HCT116 (cell line): ENCODE measurements around the gene HSD17B7. TPM values are rescaled to one million over a fixed set of nuclear protein-coding genes. Genes with fewer than 3 reads are reported as not detected.
"Not testable (repeated sequence)": the region's sequence is repeated elsewhere in the genome, so short reads cannot be mapped to it uniquely, and the experiment has no call there.

Experiments used
- ATAC-seq: fragments of 200-7000 bp; cut with Tn5 transposase; 2 replicates; pipeline ENCODE4 v1.9.1; 2020; ENCODE audit warnings: mild to moderate bottlenecking, moderate library complexity
- BruUV-seq: library from RNA; stranded (reverse); fragments of 400-500 nt; replicated peaks from 2 replicates; lab custom pipeline; 2021; lab: Mats Ljungman, UMichigan
- CTCF ChIA-PET: fragments of 300-600 bp; sonication (Branson Sonifier 250); formaldehyde crosslinking; loops from one replicate; lab custom pipeline; 2021; ENCODE audit warnings: antibody characterized with exemption; lab: Charles Lee
- POLR2A ChIA-PET: fragments of 300-600, 350-600 bp; sonication (Branson Sonifier 250); formaldehyde crosslinking; loops from one replicate; lab custom pipeline; 2021; ENCODE audit warnings: antibody characterized with exemption; lab: Charles Lee
- RAD21 ChIA-PET, 2 experiments: fragments of 300-600 bp; sonication (Branson Sonifier 250); formaldehyde crosslinking; loops; one replicate each; lab custom pipeline; 2023; ENCODE audit warnings: low total read pairs in 2 of 2; ENCODE audit not compliant: uncharacterized antibody in 2 of 2, unreplicated experiment in 2 of 2, low non-redundant PET in 1 of 2; lab: Charles Lee
- DNase-seq: peaks from one replicate; pipeline ENCODE4 v3.0.0-alpha.2; 2010; ENCODE audit warnings: low read depth, low spot score
- H2AFZ ChIP-seq: fragments of 200-600 bp; shearing (Covaris generic), sonication (generic); 2 replicates; pipeline ENCODE4 v1.6.1; 2017; ENCODE audit warnings: low read depth, mixed run types, mixed read lengths, antibody characterized with exemption, low read length; ENCODE audit not compliant: poor library complexity, severe bottlenecking
- H3K27ac ChIP-seq: 2 replicates; pipeline ENCODE4 v1.5.1; 2012; ENCODE audit warnings: low read depth, low read length
- H3K27me3 ChIP-seq: fragments of 200-600 bp; sonication (generic); 2 replicates; pipeline ENCODE4 v1.6.1; 2016; ENCODE audit warnings: mixed run types, low read length, mixed read lengths; ENCODE audit not compliant: insufficient read depth
- H3K36me3 ChIP-seq, 2 experiments: fragments of 200-500 bp in 1 of 2; fragments of 200-600 bp in 1 of 2; sonication (Bioruptor generic) in 1 of 2; sonication (generic) in 1 of 2; 2 replicates each; pipeline versions ENCODE4 v1.5.1 to v1.6.1; 2014 to 2016; ENCODE audit warnings: low read length in 2 of 2, inconsistent platforms in 1 of 2, mixed read lengths in 1 of 2, mixed run types in 1 of 2; ENCODE audit not compliant: insufficient read depth in 2 of 2, control insufficient read depth in 1 of 2
- H3K4me1 ChIP-seq, 2 experiments: fragments of 200-600 bp in 1 of 2; sonication (generic) in 1 of 2; 2 replicates each; pipeline versions ENCODE4 v1.5.1 to v1.6.1; 2012 to 2017; ENCODE audit warnings: low read length in 2 of 2, inconsistent platforms in 1 of 2, mild to moderate bottlenecking in 1 of 2, mixed read lengths in 1 of 2, mixed run types in 1 of 2, moderate library complexity in 1 of 2; ENCODE audit not compliant: insufficient read depth in 2 of 2, control insufficient read depth in 1 of 2
- H3K4me2 ChIP-seq: fragments of 200-600 bp; sonication (generic); 2 replicates; pipeline ENCODE4 v1.6.1; 2017; ENCODE audit warnings: mixed run types, low read length, mixed read lengths
- H3K4me3 ChIP-seq, 2 experiments: fragments of 200-600 bp in 1 of 2; sonication (generic) in 1 of 2; replicated peaks in 1 of 2; 2 replicates each; pipeline ENCODE4 v1.5.1; 2011 to 2016; ENCODE audit warnings: low read length in 2 of 2, control low read depth in 1 of 2, low read depth in 1 of 2, mild to moderate bottlenecking in 1 of 2, mixed read lengths in 1 of 2, mixed run types in 1 of 2
- H3K79me2 ChIP-seq: fragments of 200-600 bp; sonication (generic); 2 replicates; pipeline ENCODE4 v1.6.1; 2017; ENCODE audit warnings: mild to moderate bottlenecking, mixed run types, low read length, moderate library complexity, mixed read lengths; ENCODE audit not compliant: insufficient read depth
- H3K9ac ChIP-seq: fragments of 200-600 bp; sonication (generic); 2 replicates; pipeline ENCODE4 v1.6.1; 2016; ENCODE audit warnings: low read length, mixed read lengths
- H3K9me2 ChIP-seq: fragments of 200-600 bp; sonication (generic), shearing (Covaris generic); 2 replicates; pipeline ENCODE4 v1.6.1; 2017; ENCODE audit warnings: mixed run types, mild to moderate bottlenecking, moderate library complexity; ENCODE audit not compliant: insufficient read depth
- H3K9me3 ChIP-seq, 2 experiments: fragments of 200-500 bp in 1 of 2; fragments of 200-600 bp in 1 of 2; sonication (Bioruptor generic) in 1 of 2; sonication (generic) in 1 of 2; 2 replicates each; pipeline ENCODE4 v1.6.1; 2014 to 2017; ENCODE audit warnings: low read length in 2 of 2, mixed read lengths in 2 of 2, inconsistent platforms in 1 of 2, low read depth in 1 of 2, mild to moderate bottlenecking in 1 of 2, mixed run types in 1 of 2, moderate library complexity in 1 of 2; ENCODE audit not compliant: control insufficient read depth in 1 of 2, insufficient read depth in 1 of 2
- H4K20me1 ChIP-seq: fragments of 200-600 bp; sonication (generic), shearing (Covaris generic); 2 replicates; pipeline ENCODE4 v1.6.1; 2017; ENCODE audit warnings: mixed run types, mild to moderate bottlenecking, moderate library complexity; ENCODE audit not compliant: insufficient read depth
- intact Hi-C: fragments of 100-400 bp; cut with micrococcal nuclease; formaldehyde crosslinking; loops from 2 replicates; pipeline ENCODE4 v1.10.0; 2022
- total RNA-seq: library from RNA; stranded (reverse); gene quantifications from one replicate; pipeline ENCODE4 v1.2.1, GENCODE V29; 2021; ENCODE audit not compliant: unreplicated experiment

The HSD17B7 gene
- total RNA-seq, 1 experiment from 2014 or later: 22.6 TPM

- intact Hi-C loops, ATAC-seq, H2AFZ ChIP-seq, BruUV-seq, H3K79me2 ChIP-seq, H3K36me3 ChIP-seq, DNase-seq, H4K20me1 ChIP-seq, H3K9me2 ChIP-seq, CTCF ChIA-PET, H3K4me2 ChIP-seq, POLR2A ChIA-PET, H3K4me3 ChIP-seq, H3K9ac ChIP-seq, RAD21 ChIA-PET, H3K27ac ChIP-seq, H3K9me3 ChIP-seq, H3K27me3 ChIP-seq: not testable (repeated sequence)
- peaks cover 0 to 10% of the 10 kb centered on the region in 2 experiments; a peak in 3 of 4 replicates for H3K4me1 ChIP-seq
Measured at GRCh38 chr1:162818136-162818535, 27.6 kb downstream of the HSD17B7 start.

GRCh38 chr1:162818666-162819065, 28.2 kb downstream of the HSD17B7 start:
- CTCF ChIA-PET, intact Hi-C loops: not testable (repeated sequence)

More at GRCh38 chr1:162818666-162819065, 28.2 kb downstream of the HSD17B7 start:
- ATAC-seq, H3K4me3 ChIP-seq, H2AFZ ChIP-seq, H3K27me3 ChIP-seq, H3K79me2 ChIP-seq, H3K9ac ChIP-seq, RAD21 ChIA-PET, H3K4me2 ChIP-seq, H3K9me2 ChIP-seq, POLR2A ChIA-PET, H3K9me3 ChIP-seq, H3K36me3 ChIP-seq, H3K27ac ChIP-seq, DNase-seq, BruUV-seq, H4K20me1 ChIP-seq: not testable (repeated sequence)
- peaks cover 1 to 16% of the 10 kb centered on the region in 2 experiments for H3K4me1 ChIP-seq
